ENCODE data around the gene NUDT6.
"Not testable (repeated sequence)": the region's sequence is repeated elsewhere in the genome, so short reads cannot be mapped to it uniquely, and the experiment has no call there.

NUDT6 gene

DNA sequence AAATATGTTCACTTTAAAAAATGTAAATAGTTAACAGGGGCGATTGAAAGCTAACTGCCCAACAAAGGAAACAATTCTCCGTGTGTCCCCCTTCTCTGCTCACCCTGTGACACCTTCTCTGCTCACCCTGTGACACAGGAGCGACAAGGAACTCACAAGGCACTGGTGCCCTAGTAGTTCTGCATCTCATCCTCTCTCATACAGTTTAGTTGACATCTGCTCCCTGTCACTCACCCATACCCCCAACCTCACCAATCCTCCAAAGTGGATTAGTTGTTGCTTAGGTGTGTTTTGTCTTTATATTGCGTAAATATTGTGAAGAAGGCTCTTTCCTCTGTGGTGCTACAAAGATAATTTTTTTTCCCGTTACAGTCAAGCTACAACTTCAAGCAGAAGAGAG, 46.4 kb downstream of the NUDT6 start:
- no peak for DNase-seq (ENCODE audit: low spot score)

DNA sequence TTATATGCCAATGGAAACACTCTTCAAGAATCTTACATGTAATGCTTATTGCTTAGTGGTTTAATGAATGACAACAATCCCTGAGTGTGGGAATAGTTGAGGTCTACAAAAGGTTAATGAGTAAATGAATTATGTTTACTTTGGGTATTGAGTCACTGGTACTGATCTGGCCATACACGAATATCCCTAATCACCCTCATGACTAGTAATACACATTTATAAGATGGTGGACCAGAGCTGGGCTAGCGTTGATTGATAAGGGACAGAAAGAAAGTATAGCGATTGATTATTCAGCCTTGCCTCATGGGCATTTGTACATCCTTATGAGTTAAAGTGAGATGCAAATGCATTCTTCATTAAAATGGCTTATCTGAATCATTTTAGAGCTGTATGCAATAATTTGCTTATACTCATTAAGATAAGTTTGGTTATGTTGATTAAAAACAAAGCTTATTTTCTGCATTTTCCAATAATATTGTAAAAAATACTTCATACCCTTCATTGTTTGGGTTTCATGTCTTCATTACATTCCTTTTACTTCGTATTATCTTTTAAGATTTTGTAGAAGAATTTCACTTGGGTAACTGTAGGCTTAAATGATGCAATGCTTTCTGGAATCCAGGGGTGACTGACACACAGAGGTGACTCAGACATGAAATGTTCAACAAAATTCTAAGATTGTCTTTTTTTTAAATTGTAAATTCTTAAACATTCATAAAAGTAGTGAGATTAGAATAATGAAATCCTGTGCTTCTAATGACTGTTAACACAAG, 48.4 kb downstream of the NUDT6 start:
- DNase-seq (ENCODE audit: low spot score) = no peak

DNA sequence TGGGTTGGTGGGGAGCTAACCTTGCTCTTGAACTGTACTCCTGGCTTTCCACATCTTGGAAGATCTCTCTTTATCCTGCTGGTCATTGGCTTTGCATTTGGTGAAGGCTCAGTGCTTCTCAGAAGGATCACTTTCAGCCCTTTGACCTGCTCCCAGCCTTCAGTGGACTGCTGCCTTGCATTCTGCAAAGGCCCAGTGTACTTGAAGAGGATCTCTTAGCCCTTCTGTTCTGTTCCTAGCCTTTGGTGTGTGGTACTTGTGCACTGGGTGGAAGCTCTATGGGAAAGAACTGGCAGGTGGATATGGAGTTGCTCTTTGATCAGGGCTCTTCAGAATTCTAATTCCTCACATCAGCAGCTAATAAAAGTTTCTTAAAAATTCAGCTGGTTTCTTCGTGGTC, 49.3 kb downstream of the NUDT6 start:
- DNase-seq (ENCODE audit: low spot score) = no peak

DNA sequence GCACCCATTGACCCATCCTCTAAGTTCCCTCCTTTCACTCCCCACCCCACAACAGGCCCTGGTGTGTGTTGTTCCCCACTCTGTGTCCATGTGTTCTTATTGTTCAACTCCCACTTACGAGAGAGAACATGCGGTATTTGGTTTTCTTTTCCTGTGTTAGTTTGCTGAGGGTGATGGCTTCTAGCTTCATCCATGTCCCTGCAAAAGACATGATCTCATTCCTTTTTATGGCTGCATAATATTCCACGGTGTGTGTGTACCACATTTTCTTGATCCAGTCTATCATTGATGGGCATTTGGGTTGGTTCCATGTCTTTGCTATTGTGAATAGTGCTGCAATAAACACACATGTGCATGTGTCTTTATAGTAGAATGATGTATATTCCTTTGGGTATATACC, 54.2 kb downstream of the NUDT6 start:
- not testable (repeated sequence) for DNase-seq (ENCODE audit: low spot score)

DNA sequence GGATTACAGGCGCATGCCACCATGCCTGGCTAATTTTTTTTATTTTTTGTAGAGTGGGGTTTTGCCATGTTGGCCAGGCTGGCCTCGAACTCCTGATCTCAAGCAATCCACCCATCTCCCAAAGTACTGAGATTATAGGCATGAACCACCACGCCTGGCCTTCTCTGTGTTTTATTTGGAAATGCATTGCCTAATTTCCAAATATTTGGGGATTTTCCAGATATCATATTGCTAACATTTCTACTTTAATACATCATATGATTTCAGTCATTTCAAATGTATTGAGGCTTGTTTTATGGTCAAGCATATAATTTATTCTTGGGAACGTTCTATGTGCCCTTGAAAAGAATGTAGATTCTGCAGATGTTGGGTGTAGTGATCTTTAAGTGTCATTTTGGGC, 57.0 kb downstream of the NUDT6 start:
- DNase-seq (ENCODE audit: low spot score) = no peak

DNA sequence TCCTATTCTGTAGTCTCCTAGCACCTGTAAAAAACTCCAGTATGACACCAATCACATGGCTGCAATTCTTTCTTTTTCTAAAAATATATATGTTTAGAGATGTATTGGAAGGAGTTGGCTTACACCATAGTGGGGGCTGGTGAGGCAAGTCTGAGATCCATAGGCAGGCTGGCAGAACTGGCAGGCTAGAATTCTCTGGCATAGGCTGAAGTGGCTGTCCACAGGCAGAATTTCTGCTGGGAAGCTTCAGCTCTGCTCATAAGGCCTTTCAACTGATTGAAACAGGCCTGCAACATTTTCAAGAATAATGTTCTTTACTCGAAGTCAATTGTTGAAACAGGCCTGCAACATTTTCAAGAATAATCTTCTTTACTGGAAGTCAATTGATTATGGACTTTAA, 58.8 kb downstream of the NUDT6 start:
- DNase-seq (ENCODE audit: low spot score) = no peak

DNA sequence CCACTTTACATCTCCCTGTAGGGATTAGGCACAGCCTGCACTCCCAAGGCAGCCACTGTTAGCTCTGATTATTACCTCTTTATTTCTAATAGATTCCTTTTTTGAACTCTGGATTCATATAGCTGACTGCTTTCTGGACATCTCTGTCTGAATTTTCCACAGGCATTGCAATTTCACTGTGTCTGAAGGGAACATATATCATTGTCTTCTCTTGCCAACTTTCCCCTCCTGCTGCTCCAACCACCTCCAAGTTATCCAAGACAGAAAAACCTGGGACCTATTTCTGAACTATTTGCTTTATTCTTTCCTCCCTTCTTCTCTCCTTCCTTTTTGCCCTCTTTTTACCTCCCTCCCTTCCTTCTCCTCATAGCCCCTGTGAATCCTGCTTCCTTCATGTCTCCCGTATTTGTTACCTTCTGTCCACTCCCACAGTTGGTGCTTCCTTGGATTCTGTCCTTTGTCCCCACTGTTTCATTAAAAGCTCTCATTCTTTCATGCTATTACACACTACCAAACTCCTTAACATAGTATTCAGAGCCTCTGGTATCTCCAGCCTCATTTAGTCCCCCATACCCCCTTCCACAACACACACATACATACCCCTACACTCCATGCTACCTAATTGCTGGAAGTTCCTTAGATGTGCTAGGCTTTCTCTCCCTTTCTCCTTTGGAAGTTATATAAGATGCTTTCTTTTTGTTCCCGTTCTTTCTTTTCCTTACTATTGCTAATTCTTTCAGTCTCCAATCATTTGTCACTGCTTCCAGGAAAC, 61.0 kb downstream of the NUDT6 start:
- DNase-seq (ENCODE audit: low spot score) = no peak

DNA sequence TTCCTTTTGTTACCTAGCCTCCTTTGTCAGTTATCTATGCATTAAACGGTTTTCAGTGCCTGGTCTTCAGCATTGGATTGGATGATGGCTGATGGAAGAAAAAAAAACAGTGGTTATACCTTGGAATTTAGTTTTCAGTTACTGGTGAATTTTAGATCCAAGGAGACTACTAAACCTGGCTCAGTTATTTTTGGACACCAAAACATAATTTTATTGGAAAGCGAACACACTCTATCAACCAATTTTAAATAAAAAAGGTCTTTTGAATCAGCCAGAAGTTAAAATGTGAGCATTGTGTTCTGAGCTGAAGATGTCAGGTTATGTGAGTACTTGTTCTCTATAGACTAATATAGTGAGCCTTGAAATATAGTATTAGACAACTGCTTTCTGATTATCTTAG, 63.7 kb downstream of the NUDT6 start:
- no peak for DNase-seq (ENCODE audit: low spot score)

DNA sequence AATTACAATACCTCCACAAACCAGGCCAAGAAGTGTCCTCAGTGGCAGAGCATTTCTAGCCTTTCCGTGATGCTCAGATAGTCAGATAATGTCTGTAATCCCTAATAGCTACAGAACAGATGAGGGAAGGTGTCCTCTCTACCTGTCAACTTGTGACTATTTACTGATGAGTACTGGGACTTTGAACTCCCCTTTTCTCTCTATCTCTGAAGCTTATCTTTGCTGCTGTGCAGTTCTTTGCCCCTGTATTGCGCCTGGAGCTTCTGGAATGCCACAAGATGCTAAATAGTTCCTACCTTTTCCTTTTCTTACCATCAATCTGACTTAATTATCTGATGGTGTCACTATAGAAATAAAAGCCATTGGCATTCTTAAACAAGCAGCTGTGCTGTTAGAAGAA, 65.2 kb downstream of the NUDT6 start:
- no peak for DNase-seq (ENCODE audit: low spot score)

DNA sequence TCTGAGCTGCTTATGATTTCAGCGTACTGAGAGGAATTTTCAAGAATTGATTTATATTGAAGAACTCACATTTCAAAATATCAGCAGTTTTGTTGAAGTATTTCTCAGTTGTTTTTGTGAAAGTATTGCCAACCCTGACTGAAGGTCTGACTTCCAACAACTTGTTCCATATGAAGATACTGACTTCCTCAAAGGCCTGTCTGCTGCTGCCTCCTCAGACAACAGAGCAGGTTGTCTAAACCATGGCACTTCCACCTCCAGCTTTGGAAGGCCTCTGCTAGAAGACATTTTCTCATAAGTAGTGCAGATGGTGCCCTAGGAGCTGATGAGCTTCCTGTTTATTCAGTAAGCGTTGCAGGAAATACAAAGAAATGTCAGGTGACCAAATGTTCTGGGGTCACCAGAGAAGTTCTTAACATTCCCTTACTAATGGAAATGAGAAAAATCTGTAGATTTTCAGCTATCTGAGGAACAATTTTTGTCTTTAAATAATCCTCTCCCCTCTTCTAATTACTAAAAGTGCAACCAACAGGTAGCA, 67.0 kb downstream of the NUDT6 start:
- DNase-seq (ENCODE audit: low spot score) = no peak

DNA sequence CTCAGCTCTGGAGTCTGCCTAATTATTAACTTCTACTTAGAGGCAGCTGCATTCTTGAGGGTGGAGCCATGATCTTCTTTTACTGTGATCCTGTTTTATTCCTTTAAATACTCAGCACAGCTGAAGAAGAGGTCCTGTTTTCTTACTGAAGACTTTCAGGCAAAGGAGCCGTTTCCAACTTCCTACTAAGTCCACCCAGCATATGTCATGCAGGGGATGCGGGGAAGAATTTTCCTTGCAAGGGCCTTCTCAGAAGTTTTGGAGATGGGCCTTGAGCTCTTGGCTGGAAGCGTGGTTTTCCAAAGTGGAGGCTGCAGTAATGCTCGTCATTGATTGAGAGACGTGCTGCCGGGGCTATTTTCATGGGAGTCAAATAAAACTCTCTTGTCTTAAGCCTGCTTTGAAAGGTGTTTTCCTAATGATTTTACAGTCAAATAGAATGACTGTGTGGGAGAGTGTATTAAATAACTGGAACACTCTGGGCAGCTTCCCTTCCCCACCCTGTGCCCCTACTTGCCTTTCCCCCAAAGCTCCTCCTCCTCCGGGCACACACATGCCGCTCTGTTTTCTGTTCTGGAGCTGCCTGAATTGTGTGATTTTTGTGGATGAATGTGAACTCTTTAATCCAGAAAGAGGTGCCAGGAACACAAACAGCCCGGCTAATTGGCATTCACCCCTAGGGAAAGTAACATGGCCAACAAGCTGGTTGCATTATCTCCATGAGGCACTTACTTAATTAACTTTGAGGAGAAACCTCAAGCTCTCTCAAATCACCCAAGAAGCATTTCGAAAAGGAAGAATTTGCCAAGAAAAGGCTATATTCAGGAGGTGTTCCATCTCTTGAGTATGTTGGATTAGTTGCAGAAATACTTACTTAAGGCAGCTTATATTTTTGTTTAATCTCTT, 67.7 kb downstream of the NUDT6 start:
- DNase-seq (ENCODE audit: low spot score) = no peak

DNA sequence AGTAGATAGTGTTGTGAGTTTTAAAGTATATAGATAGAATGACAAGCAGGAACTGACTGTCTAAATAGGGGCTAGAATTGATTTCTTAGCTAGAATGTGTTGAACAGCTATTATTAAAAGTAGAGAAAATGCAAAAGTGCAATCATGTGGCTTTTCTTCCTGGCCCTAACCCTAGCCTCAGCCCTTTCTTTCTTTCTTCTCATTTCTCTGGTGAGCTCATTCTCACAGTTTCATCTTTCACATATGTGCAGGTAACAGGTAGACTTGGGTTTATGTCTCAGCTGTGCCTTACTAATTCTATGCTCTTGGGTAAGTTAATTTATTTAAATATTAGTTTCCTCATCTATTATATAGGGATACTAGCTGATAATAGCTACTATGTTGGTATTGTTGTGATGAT, 70.8 kb downstream of the NUDT6 start:
- no peak for DNase-seq (ENCODE audit: low spot score)

DNA sequence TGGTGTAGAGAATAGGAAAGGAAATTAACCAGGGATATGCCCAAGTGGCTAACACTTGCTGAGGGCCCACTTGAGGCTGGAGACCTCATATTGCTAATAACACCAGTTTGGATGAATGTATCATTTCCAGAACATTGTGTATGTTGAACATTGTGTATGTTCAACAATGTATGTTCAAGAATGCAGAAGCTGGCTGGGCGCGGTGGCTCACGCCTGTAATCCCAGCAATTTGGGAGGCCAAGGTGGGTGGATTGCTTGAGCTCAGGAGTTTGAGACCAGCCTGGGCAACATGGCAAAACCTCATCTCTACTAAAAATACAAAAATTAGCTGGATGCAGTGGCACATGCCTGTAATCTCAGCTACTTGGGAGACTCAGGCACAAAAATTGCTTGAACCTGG, 72.6 kb downstream of the NUDT6 start:
- not testable (repeated sequence) for DNase-seq (ENCODE audit: low spot score)

DNA sequence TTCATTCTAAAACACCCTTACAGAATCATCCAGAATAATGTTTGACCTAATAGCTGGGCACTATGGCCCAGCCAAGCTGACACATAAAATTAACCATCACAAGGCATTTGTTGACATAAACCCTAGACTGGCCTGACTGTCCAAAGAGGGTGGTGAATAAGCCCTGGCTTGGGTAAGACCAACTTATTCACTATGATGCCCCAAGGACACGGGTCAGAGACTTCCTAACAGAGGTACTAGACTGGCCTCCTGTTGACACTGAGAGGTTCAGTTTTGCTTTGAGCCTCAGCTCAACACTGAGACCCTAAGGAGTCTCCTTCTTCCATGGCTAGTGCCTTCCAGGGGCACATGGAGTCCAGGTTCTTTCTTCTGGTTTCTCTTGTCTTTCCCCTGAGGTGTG, 74.5 kb downstream of the NUDT6 start:
- DNase-seq (ENCODE audit: low spot score) = no peak

DNA sequence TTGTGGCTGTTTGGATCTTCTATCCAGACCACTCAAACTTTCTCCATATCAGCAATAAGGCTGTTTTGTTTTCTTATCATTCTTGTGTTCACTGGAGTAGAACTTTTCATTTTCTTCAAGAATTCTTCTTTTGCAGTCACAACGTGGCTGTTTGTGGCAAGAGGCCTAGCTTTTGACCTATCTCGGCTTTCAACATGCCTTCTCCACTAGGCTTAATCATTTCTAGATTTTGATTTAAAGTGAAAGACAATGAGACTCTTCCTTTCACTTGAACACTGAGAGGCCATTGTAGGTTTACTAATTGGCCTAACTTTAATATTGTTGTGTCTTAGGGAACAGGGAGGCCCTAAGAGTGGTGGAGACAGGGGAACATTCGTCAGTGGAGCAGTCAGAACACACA, 76.6 kb downstream of the NUDT6 start:
- no peak for DNase-seq (ENCODE audit: low spot score)

DNA sequence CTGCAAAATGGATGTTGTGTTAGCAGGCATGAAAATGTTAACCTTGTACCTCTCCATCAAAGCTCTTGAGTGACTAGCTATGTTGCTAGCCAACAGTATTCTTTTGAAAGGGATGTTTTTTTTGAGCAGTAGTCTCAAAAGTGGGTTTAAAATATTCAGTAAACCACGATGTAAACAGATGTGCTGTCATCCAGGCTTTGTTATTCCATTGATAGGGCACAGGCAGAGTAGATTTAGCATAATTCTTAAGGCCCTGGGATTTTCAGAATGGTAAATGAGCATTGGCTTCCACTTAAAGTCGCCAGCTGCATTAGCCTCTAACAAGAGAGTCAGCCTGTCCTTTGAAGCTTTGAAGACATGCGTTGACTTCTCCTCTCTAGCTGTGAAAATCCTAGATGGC, 77.3 kb downstream of the NUDT6 start:
- DNase-seq (ENCODE audit: low spot score) = no peak

DNA sequence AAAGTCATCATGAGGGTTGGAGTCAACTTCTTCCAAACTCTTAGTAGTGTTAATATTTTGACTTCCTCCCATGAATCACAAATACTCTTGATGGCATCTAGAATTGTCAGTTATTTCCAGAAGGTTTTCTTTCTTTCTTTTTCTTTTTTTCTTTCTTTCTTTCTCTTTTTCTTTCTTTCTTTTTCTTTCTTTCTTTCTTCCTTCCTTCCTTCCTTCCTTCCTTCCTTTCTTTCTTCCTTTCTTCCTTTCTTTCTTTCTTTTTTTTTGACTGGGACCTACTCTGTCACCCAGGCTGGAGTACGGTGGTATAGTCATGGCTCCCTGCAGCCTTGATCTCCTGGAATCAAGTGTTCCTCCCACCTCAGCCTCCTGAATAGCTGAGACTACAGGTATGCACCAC, 78.0 kb downstream of the NUDT6 start:
- not testable (repeated sequence) for DNase-seq (ENCODE audit: low spot score)

DNA sequence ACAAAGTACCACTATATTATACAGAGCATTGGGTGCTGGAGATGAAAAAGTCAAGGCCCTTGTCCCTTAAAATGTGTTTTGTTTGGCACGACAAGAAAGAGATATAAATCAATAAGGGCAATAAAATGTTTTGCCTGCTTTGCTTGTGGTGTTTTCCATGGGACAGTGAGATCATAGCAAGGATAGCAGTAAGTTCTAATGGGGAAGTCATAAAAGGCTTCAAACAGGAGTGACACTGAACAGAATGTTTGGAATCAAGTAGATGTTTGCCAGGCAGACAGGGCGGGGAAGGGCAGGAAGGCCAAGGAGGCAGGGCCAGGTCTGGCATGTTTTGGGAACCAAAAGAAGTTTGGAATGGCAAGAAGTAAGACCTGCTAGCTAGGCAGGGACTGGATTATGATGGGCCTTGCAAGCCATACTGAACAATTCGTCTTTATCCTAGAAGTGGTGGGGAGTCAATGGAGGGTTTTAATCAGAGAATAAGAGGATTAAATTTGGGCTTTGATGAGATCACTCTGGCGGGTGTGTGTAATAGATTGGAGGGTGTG, 79.3 kb downstream of the NUDT6 start:
- no peak for DNase-seq (ENCODE audit: low spot score)
